GM21723 (cell line): Measurements from ENCODE around the gene PPFIBP2.

Experiments used
- ATAC-seq: cut with Tn5 transposase; IDR thresholded peaks from one replicate; pipeline ENCODE4 v1.9.1; 2021; ENCODE audit warnings: mild to moderate bottlenecking, moderate library complexity; ENCODE audit not compliant: unreplicated experiment

The PPFIBP2 gene

DNA sequence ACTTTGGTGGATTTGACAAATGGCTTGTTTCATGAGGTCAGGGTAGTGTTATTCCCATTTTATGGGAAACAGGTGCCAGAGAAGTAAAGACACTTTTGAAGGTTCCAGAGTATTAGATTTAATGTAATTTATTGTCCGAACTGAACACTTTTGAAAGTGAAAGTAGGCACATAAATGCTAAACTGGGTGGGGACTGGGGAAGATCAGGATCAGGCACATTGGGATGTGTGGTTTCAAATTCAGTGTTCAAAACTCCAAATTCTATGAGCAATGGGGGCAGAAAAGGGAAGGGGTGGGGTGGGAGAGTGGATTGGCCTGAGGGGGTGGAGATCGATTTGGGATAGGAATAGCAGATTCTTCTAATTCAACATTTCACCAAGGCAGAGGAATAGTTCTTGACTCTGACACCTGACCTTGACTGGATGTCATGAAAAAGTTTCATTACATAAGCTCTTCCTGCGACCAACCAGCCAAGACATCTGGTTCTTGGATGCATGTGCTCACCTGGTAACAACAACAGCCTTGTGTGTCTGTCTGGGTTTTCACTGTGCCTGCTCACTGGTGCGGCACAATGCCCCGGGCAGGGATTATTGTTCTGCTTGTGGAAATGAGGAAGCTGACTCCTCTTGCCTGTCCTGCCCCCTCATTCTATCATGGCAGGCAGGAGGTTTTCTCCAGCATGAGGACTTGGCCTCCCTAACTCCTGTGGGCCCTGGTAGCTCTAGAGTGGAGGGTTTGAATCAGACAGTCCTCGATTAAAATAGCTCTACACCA lies 10.8 kb downstream of the PPFIBP2 start:
- no peak for ATAC-seq

DNA sequence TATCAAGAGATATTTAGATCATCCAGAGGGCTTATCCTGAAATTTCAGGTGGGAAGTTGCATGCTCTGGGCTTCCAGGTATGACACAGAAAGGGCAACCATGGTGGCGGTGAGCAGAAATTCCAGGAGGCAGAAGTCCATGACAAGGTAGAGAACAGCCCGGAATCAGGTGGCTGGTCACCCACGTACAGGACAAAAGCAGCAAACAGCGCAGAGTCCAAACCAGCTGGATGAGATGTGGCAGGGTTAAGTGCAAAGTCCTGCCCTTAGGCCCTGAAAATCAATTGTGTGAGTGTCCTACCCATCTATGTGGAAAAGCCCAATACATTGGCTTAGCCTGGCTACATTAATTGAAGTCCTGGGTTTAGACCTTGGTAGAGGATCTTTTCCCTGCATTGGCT lies 11.6 kb downstream of the PPFIBP2 start:
- ATAC-seq, result no peak

DNA sequence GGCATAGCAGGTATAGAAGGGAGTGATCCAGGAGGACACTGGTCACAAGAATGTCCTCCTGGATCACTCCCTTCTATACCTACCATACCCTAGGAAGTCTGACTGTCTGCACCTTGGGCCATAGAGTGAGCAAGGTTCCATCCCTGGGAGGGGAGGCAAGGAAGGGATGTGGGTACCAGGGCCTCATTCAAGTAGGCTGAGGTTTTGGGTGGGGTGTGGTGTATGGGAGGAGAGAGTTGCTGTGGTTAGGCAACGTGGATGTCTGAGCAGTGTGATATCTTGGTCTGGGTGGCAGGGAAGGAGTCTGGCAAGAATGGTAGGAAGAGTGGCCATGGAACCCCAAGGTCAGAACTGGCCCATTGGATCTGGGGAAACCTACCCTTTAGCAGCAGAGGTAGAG lies 13.2 kb downstream of the PPFIBP2 start:
- ATAC-seq, result no peak

DNA sequence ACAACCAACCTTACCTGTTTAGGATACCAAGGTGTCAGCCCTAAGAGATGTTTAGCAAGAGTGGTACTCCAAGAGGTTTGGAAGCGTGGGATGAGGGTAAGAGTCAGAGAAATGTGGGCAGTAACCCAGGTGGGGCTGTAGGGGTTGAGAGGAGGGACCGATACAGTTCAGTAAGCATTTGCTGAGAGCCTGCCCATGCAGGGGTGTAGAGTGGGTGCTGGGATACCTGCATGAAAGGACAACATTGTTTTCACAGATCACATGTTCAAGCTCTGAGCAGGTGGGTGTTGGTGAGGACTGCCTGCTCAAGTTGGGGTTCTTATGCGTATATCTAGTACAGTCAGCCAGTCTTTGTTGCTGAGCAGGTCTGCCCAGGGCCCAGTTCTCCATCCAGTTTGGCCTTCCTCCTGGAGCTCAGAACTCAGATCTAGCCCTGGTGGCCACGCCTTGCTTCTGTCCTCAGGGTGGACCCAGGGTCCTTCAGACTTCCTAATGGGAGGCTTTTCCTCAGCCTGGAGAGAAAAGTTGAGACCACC lies 14.8 kb downstream of the PPFIBP2 start:
- ATAC-seq, result no peak

DNA sequence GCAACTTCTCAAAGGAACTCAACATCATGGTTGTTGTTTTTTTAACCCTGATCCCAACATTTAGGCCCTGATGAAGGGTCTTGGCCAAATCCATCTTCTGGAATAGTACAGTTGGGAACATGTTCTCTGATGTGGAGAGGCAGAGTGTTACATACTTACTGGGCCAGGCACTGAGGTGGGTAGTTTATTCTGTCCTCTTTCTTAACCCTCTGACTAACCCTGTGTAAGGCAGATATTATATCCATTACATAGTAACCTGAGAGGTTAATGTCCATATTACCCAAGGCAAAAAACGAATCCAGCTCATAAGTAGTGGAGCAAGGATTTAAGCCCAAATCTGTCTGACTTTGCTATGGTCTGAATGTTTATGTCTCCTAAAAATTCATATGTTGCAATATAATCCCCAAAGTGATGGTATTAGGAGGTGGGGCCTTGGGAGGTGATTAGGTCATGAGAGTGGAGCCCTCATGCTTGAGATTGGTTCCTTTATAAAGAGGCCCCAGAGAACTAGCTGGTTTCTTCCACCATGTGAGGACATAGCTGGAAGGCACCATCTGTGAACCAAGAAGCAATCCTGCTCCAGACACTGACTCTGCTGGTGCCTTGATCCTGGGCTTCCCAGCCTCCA lies 16.3 kb downstream of the PPFIBP2 start:
- ATAC-seq, result no peak

DNA sequence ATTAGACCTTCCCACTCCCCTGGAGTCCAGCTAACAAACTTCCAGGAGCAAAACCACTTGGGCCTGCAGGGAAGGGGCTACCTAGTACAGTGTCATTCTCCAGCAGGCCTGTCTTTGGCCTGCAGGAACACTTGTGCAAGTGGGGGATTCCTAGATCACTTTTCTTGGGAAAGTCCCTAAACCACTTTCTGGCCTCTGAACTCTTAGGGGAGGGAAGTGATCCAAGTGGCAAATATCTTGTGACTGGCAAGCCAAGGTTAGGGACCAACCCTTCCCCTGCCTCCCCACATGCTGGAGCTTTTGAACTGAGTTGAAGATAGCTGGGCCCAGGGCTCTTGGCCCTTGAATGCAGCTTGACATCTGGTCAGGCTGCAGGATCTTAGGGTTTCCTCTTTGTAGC lies 17.2 kb downstream of the PPFIBP2 start:
- no peak for ATAC-seq

DNA sequence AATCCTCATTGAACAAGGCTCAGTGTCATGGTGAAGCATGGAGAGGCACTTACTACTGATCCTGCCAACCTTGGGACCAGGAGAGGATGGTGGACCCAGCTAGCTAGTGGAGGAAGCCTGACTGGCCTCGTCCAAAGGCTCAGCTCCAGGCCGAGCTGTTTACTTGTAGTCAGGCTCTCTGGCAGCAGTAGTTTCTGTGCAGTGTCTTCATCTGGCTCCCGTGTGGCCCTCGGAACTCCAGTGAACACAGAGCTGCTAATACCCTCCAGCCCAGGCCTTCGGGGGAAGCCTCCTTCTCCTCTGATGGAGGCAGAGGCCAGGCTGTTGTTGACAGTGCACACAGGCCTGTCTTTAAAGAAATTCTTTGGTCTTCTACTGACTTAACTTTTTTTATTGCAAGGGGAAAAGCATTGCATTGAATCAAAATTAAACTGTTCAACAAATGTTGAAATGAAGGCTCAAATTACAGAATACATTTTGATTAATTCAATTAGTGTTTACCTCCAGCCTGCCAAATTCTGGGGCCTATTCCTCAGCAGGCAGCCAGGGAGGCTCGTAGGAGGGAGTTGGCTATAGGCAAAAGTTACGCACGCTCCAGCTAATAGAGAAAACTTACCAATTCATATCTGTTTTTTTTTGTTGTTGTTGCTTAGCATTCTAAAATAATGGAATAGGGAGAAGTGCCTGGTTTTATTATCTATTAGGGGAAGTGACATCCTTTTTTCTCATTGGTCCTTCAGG lies 18.8 kb downstream of the PPFIBP2 start:
- ATAC-seq, result no peak

DNA sequence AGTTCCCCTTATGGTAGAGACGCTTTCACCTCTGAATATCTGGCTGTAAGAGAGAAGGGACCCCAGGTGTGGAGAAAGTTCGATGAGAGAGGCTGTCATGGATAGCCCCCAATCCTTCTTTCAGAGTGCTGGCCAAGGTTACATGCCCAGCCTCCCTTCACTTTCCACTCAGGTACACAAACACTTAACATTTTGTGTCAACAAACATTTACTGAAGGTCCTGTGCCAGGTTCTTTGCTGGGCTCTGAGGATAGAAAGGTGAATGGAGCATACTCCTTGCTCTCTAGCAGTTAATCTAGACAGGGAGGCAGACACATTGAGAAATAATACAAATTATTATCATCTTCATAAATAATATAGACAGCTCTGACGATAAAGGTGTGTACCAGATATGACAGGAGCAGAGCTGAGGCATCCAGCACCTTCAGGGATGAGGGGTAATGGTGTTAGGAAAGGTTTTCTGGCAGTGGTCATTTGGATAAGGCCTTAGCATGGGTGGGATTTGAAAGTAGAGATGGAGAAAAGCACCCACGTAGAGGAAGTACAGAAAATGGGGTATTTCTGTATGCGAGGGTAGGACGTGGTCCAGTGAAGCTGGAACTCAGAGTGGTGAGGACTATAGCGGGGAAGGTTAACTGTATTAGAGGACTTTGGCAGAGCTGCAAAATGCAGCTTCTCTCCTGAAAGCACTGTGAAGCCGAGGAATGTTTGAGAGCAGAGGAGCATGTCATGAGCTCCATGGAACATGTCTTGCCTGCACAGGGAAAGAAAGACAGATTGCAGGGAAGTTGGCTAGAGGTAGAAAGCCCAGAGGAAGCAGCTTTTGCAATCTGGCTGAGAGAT lies 19.6 kb downstream of the PPFIBP2 start:
- peak; percentile 24 for ATAC-seq

DNA sequence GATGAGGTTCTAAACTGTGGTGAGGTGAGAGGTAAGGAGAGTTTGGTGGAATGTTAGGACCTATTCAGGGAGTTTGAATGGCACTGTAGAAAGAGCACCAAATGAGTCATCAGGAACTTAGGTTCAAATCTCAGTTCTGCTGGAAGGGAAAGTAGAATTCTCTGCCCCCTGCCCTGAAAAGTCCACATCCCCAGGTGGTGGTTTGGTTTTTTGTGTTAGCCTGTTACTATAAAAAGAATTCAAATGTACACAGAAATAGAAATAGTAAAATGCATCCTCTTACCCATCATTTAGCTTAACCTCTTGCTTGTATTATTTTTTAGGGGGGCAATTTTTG lies 20.2 kb downstream of the PPFIBP2 start:
- ATAC-seq, result peak; percentile 68

DNA sequence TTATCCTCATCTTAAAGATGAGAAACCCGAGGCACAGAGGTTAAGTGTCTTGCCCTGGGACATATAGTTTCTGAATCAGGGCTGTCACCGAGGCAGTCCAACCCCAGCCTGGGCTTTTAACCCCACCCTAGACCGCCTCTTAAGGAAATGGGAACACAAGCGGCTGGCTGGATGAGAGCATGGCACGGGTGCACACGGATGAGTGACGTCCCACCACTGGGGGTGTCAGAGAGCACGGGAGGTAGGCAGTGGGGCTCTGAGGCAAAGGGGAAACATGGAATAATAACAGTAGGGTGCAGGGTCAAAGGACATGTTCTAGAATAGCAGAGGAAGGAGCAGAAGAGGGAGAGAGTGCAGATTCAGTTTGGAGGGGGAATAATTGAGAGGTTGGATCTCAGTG lies 22.3 kb downstream of the PPFIBP2 start:
- no peak for ATAC-seq

DNA sequence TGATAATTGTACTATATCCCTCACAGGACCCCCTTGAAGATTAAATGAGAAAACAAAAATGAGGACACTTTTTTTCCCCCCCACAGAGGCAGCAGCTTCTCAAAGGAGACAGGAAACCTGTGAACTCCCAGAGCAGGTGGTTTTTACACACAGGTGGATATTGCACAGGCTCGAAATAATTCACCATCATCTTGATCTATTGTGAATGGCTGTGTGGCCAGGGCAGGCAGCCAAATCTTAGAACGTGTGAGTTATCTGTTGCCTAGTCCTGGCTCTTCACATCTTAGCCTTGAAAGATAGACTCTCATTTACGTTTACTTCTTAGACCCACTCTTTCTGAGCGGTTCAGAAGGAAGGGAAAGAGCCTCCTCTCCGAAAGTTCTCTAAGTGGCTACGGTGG lies 23.5 kb downstream of the PPFIBP2 start:
- no peak for ATAC-seq

DNA sequence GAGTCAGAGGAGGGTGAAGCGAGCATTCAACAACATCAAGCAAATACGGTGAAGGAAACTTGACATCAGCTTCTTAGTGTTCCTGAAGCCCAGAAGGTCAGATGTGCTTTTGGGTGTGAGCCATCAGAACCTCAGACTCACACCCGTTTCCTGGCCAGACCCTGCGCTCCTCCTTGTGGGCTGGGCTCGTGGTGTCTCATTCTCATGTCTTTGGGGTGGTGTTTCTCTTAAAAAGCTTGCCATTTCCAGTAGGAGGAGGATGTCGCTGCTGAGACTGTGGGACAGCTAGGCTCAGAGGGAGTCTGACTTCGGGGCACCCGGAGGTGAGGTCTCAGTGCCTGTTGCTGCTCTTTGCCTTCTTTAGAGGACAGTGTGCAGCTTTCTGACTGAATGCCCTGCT lies 24.2 kb downstream of the PPFIBP2 start:
- no peak for ATAC-seq

DNA sequence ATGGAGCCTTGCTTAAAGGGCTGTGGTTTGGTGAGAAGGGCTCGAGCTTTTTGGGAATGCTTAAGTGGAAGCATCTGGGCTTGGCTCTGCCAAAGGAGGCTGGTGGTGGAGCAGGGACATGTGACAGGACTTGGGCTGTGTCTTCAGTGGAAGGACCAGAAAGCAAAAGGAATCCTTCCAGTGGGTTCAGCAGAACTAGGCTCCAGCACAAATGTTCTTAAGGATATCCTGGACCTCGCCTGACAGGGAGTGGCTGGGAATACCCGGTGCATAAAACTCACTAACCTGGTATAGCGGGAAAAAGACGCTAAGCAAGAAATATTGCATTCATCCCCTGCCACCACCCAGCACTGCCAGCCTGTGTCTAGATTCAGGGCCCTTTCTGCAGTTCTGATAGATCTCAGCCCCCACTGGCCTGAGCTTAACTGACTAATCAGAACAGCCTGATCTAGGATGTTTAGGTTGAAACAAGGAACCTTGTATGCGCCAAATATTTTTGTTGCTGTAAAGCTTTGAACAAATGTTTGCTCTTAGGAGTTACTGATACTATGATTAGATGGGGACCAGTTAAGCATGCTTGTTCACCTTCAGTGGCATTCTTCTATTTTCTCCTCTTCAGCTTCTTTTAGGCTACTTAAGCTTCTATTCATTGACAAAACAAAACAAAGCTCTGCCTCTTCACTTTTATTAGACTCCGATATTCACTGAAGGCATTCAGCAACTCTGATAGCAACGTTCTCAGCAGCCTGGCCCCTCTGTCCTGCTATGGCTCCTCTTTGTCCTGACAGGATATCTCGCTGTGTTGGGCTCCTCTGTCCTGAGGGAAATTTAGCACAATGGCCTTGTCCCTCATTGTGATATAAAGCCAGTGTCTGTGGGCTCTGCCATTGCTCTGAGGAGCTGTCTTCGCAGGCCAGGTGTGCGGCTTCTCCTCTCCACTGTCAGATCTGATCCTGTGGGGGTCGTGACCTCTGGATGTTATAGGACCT lies 25.0 kb downstream of the PPFIBP2 start:
- ATAC-seq, result no peak

DNA sequence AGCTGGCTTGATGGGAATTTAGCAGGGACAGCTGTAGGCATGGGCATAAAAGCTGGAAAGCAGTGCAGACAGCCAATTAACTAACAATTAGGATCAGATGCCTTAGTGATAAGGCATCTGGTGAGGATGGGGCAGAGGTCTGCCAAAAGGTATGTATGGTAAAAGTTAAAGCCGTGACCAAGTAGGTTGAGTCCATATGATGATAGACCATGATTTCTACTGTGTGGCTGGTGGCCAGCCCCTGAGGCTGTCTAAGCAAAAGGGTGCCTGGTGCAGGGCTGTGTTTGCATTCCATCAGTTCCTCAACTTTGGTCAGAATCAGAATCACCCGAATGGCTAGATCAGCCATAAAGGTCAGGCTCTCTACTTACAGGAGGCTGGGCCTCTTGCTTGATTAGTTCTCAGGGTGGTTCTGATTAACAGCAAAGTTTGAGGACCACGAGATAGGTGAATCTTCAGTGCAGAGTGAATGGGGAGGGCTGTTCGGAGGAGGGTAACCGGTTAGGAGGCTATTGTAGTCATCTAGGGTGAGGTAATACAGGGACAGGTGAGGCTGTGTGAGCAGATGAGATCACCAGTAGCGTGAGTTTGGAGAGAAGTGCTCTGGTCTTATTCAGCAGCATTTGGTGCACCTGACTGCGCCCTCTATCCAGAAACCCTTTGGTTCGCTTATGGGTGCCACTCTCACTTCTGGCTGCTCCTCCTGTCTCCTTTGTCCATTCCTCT lies 27.2 kb downstream of the PPFIBP2 start:
- ATAC-seq, result no peak

DNA sequence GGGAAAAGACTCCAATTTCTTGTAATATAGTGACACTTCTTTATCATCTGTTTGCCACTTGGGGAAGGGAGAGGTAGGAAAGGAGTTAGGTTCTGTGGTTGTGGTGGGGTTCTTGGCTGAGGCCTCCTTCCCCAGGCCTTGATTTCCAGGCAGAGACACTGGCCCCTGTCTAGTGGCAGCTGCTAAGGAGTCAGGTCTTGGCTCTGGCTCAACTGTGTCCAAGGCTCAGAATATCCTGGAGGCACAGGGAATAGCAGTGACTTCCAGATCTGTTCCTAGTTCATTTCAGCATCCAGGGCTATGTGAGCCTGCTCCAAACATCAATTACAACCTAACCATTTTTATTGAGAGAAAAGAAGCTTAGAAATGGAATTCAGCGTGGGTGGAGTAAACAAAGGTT lies 29.5 kb downstream of the PPFIBP2 start:
- no peak for ATAC-seq

DNA sequence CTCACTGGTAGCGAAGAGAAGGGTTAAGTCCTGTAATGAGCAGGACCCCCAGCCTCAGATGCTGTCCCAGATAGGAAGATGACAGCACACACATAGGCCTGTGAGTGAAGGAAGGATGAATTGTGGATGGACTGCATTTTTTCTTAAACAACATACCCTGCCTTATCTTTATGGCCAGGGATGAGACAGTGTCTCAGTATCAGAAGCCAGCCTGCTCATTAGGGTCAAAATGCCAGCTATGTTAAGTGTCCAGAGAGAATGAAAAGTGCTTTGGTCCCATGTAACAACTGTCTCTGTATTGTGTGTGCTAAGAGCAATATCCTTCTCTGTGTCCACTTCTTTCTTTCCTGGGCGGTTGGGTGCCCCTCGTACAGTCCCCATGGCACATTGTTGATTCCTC lies 30.2 kb downstream of the PPFIBP2 start:
- ATAC-seq, result no peak

DNA sequence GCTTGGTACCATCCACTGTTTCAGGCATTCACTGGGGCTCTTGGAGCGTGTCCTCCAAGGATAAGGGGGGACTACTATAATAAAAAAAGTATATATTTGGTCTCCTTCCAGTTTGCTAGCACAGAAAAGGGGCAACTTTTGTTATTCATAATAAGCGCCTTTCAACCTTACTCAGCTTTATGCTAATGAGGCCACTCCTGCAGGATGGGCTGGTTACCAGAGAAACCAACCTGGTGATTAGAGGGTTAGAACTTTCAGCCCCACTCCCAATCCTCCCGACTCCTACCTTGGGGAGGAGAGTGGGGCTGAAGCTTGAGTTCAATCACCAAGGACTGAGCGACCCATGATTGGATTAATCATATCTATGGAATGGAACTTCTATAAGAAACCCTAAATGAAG lies 31.8 kb downstream of the PPFIBP2 start:
- ATAC-seq, result no peak

DNA sequence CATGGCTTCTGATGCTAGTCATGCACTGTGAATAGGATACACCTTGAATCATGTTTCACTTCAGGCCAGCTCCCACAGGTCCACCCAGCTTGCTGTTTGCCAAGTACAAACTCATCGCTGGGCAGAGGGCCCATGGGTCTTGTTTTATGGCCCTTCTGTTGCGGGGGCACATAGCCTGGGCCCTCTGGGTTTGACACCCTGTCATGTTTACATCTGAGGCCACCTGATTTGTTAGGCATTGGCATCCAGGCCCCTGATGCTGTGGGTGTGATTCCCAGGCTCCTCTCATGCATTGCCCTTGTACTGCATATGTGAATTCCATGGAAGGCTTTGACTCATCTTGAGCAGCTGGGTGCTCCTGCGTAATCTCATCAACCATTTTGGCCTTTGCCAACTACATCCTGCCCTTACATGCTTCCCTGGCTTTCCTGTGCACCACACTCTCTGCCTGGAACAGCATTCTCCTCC lies 32.6 kb downstream of the PPFIBP2 start:
- ATAC-seq, result no peak

DNA sequence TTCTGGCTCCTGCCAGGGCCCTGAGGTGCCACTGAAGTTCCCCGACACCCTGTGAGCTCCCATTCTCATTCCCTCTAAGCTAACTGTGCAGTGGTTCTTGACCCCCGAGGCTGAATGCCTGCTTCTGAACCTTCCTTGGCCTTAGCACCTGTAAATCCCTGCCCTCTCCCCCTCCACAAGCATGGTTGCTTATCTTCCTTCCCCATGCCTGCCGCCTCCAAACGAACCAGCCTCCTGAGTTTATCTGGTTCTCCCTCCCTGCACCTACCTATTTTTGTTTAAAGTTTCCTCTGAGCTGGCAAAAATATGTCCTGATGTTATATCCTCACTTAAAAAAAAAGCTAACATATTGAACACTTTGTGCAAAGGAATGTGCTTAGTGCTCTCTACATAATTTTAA lies 33.9 kb downstream of the PPFIBP2 start:
- no peak for ATAC-seq
